ENCODE measurements around the gene PAH.

Gene PAH

DNA sequence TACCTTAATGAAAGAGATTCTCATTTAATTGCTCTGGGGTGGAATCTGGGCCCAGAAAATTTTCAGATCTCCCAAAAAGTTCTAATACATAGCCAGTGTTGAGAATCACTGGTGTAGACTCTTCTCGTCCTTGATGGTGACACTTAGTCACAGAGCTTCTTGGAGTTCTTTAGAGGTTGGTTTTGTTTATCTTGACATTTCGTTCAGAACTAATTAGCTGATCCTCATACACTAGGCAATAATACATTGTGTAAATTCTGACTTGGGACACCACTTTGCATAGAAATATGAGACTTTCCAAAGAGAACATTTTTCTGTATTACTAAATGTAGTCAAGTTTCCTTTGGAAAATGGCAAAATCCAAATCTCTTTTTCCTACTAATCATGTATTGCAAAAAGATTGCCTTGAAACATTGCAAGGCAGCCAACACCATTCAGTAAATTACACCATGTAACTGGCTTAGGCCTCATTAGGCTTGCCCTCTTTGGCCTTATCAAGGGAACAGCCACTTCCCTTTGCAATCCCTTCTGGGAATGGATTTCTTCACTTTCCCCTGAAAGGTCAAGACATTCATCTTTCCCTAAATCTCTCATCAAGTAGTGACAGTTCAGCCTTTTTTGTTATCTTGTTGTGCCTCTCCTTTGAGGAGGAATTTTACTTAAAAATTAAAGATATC, 102.2 kb downstream of the PAH start:
- no peak for DNase-seq

- DNase-seq = no peak
Observed at GRCh38 chr12:102812344-102812743, 104.7 kb downstream of the PAH start.

GRCh38 chr12:102811110-102811737, 105.8 kb downstream of the PAH start:
- no peak for DNase-seq

DNA sequence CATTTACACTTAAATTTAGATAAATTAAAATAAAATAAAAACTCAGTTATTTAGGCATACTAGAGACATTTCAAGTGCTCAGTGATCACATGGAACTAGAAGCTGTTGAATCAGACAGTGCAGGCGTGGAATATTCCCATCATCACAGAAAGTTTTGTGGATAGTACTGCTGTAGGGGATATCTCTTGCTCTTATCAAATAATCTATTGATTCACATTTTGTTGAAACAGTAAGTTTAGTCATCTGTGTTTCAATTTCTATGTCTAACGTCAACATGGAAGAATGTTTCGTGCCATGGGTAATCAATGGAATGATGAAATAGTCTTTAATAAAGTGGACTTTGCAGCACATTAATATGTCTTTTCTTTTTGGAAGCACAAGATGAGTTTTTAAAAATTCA, 108.6 kb downstream of the PAH start:
- no peak for DNase-seq

DNA sequence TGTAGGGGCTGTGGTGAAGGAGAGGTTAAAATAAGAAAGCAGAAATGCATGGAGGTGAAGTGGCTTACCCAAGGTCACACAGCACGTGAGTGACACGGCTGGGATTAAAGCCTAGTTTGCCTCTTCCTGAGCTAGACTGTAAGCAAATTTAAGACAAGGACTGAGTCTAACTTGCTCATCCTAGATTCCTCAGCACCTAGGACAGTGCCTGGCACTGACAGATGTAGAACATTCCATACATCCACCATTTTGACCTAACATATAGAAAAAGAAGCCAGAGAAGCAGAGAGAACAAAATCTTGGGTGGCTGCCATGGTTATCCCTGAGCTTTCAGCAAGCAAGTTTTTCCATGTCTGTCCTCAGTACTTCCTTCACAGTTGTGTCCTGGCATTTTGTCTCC, 110.5 kb downstream of the PAH start:
- no peak for DNase-seq

- DNase-seq = no peak
Observed at GRCh38 chr12:102806110-102806509, 110.9 kb downstream of the PAH start.

DNA sequence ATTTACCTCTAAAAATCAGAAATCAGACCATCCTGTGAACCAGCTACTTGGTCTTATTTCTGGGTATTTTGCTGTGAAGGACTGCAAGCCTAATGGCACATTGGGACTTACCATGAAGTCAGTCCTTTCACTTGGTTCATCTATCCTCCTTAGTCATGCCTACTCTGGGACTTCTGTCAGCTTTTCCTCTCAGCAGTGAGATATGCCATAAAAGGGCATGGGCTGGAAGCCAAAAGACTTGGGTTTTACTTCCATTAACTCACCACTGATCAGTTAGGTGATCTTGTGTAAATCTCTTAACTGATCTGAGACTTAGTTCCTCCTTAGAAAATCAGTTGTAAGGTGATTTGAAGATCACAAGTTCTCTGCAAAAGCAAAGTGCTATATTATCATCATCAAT, 116.5 kb downstream of the PAH start:
- no peak for DNase-seq

- no peak for DNase-seq
Observed at GRCh38 chr12:102799229-102799628, 117.8 kb downstream of the PAH start.

DNA sequence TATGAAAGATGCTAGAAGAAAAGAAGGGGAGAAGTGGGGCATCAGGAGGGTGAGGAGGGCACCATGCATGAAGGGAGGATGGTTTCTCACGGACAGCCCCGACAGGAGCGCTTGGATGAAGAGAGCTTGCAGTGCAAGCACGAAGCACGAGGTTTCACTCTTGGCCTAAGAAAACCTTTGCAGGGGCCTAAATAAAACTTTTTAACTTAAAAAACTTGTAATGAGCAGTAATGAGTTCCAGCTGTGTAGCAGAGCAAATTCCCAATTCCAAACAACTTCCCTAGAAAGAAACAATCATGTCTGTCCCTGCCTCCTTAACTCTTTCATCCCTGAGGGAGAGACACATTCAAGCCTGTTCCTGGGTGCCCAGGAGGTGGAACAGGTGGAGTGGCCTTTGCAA, 119.5 kb downstream of the PAH start:
- no peak for DNase-seq

- DNase-seq = no peak
Observed at GRCh38 chr12:102793921-102794320, 123.1 kb downstream of the PAH start.
